Mesenchymal stem cell (in vitro differentiated cells and primary cell): ENCODE measurements around the gene CNOT1.

ENCODE experiments used
- DNase-seq: peaks from one replicate; pipeline ENCODE4 v3.0.0-alpha.2; 2013
- H2AFZ ChIP-seq: one replicate; pipeline ENCODE4 v1.6.1; 2013; ENCODE audit warnings: low read depth, mild to moderate bottlenecking, control low read depth, inconsistent platforms, low read length, moderate library complexity
- H2AK5ac ChIP-seq: 2 replicates; pipeline ENCODE4 v1.6.1; 2013; ENCODE audit warnings: low read length, moderate library complexity, mild to moderate bottlenecking, inconsistent platforms; ENCODE audit not compliant: severe bottlenecking
- H2BK120ac ChIP-seq: one replicate; pipeline ENCODE4 v1.6.1; 2013; ENCODE audit warnings: low read depth, mild to moderate bottlenecking, inconsistent platforms, low read length, moderate library complexity
- H2BK12ac ChIP-seq, 2 experiments: one replicate each; pipeline ENCODE4 v1.6.1; 2013; ENCODE audit warnings: inconsistent platforms in 2 of 2, low read length in 2 of 2, mild to moderate bottlenecking in 2 of 2, moderate library complexity in 2 of 2, control low read depth in 1 of 2
- H2BK15ac ChIP-seq: one replicate; pipeline ENCODE4 v1.6.1; 2013; ENCODE audit warnings: mild to moderate bottlenecking, low read depth, inconsistent platforms; ENCODE audit not compliant: poor library complexity, severe bottlenecking
- H2BK5ac ChIP-seq: 2 replicates; pipeline ENCODE4 v1.6.1; 2013; ENCODE audit warnings: low read depth, mild to moderate bottlenecking, low read length, control low read depth, inconsistent platforms; ENCODE audit not compliant: poor library complexity, severe bottlenecking
- H3K14ac ChIP-seq, 2 experiments: one replicate each; pipeline ENCODE4 v1.6.1; 2013; ENCODE audit warnings: inconsistent platforms in 2 of 2, low read length in 2 of 2, control low read depth in 1 of 2, mild to moderate bottlenecking in 1 of 2, moderate library complexity in 1 of 2
- H3K18ac ChIP-seq, 2 experiments: one replicate each; pipeline ENCODE4 v1.6.1; 2013; ENCODE audit warnings: inconsistent platforms in 2 of 2, low read length in 2 of 2, control low read depth in 1 of 2, low read depth in 1 of 2, mild to moderate bottlenecking in 1 of 2
- H3K23ac ChIP-seq, 2 experiments: one replicate each; pipeline ENCODE4 v1.6.1; 2013; ENCODE audit warnings: inconsistent platforms in 2 of 2, low read length in 2 of 2, mild to moderate bottlenecking in 2 of 2, moderate library complexity in 2 of 2, control low read depth in 1 of 2
- H3K27ac ChIP-seq: 2 replicates; pipeline ENCODE4 v1.5.1; 2013; ENCODE audit warnings: mild to moderate bottlenecking, moderate library complexity, low read length, control low read depth, inconsistent platforms; ENCODE audit not compliant: poor library complexity, severe bottlenecking
- H3K27me3 ChIP-seq, 2 experiments: 2 replicates each; pipeline versions ENCODE4 v1.6.1 to v1.7.0; 2013; ENCODE audit warnings: low read length in 2 of 2, mild to moderate bottlenecking in 2 of 2, moderate library complexity in 2 of 2, control low read depth in 1 of 2, inconsistent platforms in 1 of 2; ENCODE audit not compliant: control insufficient read depth in 1 of 2, insufficient read depth in 1 of 2
- H3K36me3 ChIP-seq, 2 experiments: 2 replicates each; pipeline versions ENCODE4 v1.6.1 to v1.7.0; 2013; ENCODE audit warnings: low read length in 2 of 2, control low read depth in 1 of 2, inconsistent platforms in 1 of 2, low read depth in 1 of 2, mild to moderate bottlenecking in 1 of 2; ENCODE audit not compliant: insufficient read depth in 2 of 2, control insufficient read depth in 1 of 2
- H3K4ac ChIP-seq, 2 experiments: one replicate each; pipeline ENCODE4 v1.6.1; 2013; ENCODE audit warnings: inconsistent platforms in 2 of 2, low read length in 2 of 2, mild to moderate bottlenecking in 2 of 2, moderate library complexity in 2 of 2, control low read depth in 1 of 2, low read depth in 1 of 2
- H3K4me1 ChIP-seq: 2 replicates; pipeline ENCODE4 v1.6.1; 2013; ENCODE audit warnings: low read depth, low read length, control low read depth; ENCODE audit not compliant: control insufficient read depth, insufficient read depth
- H3K4me2 ChIP-seq: 2 replicates; pipeline ENCODE4 v1.6.1; 2013; ENCODE audit warnings: low read length, mild to moderate bottlenecking, inconsistent platforms; ENCODE audit not compliant: poor library complexity, severe bottlenecking
- H3K4me3 ChIP-seq, 2 experiments: 2 replicates each; pipeline versions ENCODE4 v1.5.1 to v1.7.0; 2013; ENCODE audit warnings: low read length in 2 of 2, mild to moderate bottlenecking in 2 of 2, control low read depth in 1 of 2, low read depth in 1 of 2; ENCODE audit not compliant: insufficient read depth in 1 of 2
- H3K79me1 ChIP-seq: replicated peaks from 2 replicates; pipeline ENCODE4 v1.6.1; 2013; ENCODE audit warnings: mild to moderate bottlenecking, control low read depth, low read length, inconsistent platforms; ENCODE audit not compliant: poor library complexity, severe bottlenecking
- H3K9ac ChIP-seq: 2 replicates; pipeline ENCODE4 v1.7.0; 2013; ENCODE audit warnings: mild to moderate bottlenecking, low read length, moderate library complexity
- H3K9me3 ChIP-seq: 2 replicates; pipeline ENCODE4 v1.7.0; 2013; ENCODE audit warnings: mild to moderate bottlenecking, low read length; ENCODE audit not compliant: control insufficient read depth
- H4K8ac ChIP-seq: one replicate; pipeline ENCODE4 v1.6.1; 2013; ENCODE audit warnings: inconsistent platforms, mild to moderate bottlenecking, low read length, moderate library complexity
- H4K91ac ChIP-seq: one replicate; pipeline ENCODE4 v1.6.1; 2013; ENCODE audit warnings: mild to moderate bottlenecking, low read length, inconsistent platforms
- WGBS: methylation state at CpG from one replicate; pipeline ENCODE4 v1.1.7; 2013; ENCODE audit warnings: mixed read lengths; 5-methylcytosine and 5-hydroxymethylcytosine counted together

Gene CNOT1

DNA sequence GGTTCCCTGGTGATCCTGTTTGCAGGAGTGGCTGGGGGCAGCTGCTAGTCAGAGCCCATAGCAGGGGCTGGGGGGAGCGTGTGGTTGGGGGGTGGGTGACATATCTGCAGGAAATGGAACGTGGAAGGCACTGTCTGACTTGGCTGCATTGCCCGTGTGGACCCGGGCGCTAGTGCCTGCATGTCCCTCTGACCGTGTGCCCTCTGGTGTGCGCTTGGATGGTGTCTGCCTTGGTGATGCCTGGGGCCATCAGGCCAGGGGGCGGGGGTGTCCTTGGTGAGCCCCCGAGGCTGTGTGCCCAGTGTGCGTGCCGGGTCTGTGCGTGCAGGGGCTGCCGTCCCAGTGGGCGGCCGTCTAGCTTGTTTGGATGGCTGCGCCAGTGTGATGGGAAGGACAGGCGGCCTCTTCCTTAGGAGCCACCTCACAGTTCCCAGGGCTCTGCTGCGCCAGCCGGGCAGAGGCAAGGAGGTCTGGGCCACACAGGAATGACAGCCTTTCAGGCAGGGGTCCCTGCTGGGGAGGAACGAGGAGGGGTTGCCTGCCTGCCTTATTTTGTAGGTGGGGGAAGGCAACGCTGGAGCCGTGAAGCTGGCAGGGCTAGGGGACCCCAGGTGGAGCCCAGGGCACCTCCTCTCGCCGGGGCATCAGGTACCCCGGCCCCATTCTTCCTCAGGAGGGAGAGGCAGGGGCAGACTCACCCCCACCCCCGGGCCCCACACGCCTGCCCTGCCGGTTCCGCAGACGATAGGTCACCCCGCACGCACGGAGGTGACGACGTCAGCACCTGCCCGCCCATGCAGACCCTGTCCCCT lies 129.0 kb downstream of the CNOT1 start:
- Histone ChIP-seq H3K36me3 (peaks cover 0 to 10% of the 10 kb centered on the region in 2 experiments), H3K18ac (peak overlapping the region; percentile 63 to 74)
- 5% methylated on average over 36 of the region's 36 CpGs for WGBS

DNA sequence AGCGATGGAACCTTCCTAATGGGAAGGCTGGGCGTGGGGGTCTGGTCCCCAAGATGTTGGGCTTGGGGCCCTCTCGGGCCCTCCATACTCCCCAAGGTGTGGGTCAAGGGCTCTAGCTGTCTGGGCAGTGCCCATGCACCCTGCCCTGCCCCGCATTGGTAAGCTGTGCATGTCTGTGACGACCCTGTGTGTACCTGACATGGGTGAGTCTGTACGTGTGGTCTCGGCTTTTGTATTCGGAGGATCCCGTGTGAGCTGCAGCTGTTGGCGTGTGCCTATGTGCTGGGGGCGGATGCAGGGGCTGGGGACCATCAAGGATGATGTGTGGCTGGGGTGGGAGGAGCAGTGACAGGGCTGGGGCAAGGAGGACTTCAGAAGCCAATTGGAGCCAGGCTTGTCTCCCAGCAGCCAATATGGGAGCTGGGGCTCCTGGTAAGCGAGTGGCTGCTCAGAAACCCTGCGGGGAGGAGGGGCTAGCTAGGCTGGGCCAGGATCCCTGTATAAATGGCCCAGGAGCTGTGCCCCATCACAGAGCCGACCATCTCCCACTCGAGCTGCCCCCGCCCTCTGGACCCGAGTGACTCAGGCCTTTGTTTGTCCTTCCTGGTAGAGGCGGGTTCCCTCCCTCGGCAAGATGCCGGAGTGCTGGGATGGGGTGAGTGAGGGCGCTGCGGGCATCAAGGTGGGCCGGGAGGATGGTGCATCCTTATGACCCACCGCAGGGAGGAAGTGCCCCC lies 129.8 kb downstream of the CNOT1 start, which contains the start of gene NDRG4:
Gene NDRG4 (plus strand): TSS at position 529 of the 737 bp plus-strand sequence. CDS start 106 bp downstream, at position 635.
- Histone ChIP-seq H3K4me3 (peak within 1 kb of the TSS; percentile 54 to 70), H3K4me2 (peak within 1 kb of the TSS; percentile 96), H3K9me3 (no peaks in the 10 kb centered on the region), H4K91ac (peak within 1 kb of the TSS; percentile 18), H3K18ac (peak within 1 kb of the TSS in 1 of 2 experiments; percentile 74), H2BK12ac (peak within 1 kb of the TSS in 1 of 2 experiments; percentile 47), H3K4ac (peak within 1 kb of the TSS in 1 of 2 experiments; percentile 42), H2BK15ac (peak within 1 kb of the TSS; percentile 20), H3K27ac (no peak within 1 kb of the TSS), H4K8ac (peak within 1 kb of the TSS; percentile 66), H3K36me3 (peaks cover 0 to 10% of the 10 kb centered on the region in 2 experiments), H3K14ac (peak within 1 kb of the TSS in 1 of 2 experiments; percentile 66), H2BK120ac (no peak within 1 kb of the TSS), H3K27me3 (peaks cover 0 to 32% of the 10 kb centered on the region in 2 experiments), H3K4me1 (peaks cover 35% of the 10 kb centered on the region), H3K9ac (peak within 1 kb of the TSS; percentile 49), H2BK5ac (no peak within 1 kb of the TSS), H3K23ac (no peak within 1 kb of the TSS), H3K79me1 (peaks cover 8% of the 10 kb centered on the region), H2AK5ac (no peak within 1 kb of the TSS), H2AFZ (peak within 1 kb of the TSS; percentile 69)
- 34% methylated on average over 14 of the region's 24 CpGs for WGBS
- DNase-seq, result peak; percentile 94

More for the DNA sequence above, 129.0 kb downstream of the CNOT1 start:
- DNase-seq, result peak; percentile 39
- Histone ChIP-seq H2AFZ (peak overlapping the region; percentile 58), H3K4me2 (peak overlapping the region; percentile 96), H3K4ac (peak overlapping the region in 1 of 2 experiments; percentile 42), H2AK5ac (no peak overlapping the region), H3K4me1 (peaks cover 30% of the 10 kb centered on the region), H3K27ac (no peak overlapping the region), H3K79me1 (peaks cover 8% of the 10 kb centered on the region), H3K27me3 (peaks cover 0 to 32% of the 10 kb centered on the region in 2 experiments), H3K9ac (peak overlapping the region; percentile 49), H2BK120ac (no peak overlapping the region), H3K9me3 (no peaks in the 10 kb centered on the region), H4K8ac (peak overlapping the region; percentile 47), H3K14ac (peak overlapping the region in 1 of 2 experiments; percentile 66), H2BK12ac (peak overlapping the region in 1 of 2 experiments; percentile 47), H3K4me3 (peak overlapping the region; percentile 54 to 70), H3K23ac (no peak overlapping the region), H2BK5ac (no peak overlapping the region), H2BK15ac (no peak overlapping the region), H4K91ac (peak overlapping the region; percentile 18)

DNA sequence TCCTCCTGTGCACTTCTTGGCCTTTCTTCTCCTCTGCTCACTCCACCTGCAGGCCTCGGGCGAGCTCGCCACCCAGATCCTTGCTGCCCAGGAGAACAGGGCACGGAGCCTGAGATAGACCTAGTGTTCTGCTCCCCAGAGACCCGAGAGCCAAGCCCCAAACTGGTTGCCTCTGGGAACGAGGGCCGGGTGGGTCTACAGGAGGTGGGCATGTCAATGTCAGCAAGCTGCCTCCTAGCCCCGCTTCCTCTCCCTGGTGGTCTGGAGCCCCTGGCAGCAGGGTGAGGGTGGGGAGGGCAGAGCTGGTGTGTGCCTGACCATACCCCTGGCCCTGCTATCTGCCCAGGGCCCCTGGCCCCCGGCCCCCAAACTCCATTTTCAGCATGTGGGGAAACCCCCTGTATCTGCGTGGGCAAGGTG lies 130.5 kb downstream of the CNOT1 start:
- 86% methylated on average over 10 of the region's 10 CpGs for WGBS
- H4K8ac ChIP-seq, result no peak overlapping the region
- no peak overlapping the region for H3K23ac ChIP-seq
- no peak overlapping the region for H3K18ac ChIP-seq
- H3K14ac ChIP-seq, result no peak overlapping the region
- H4K91ac ChIP-seq, result peak overlapping the region; percentile 2
- H3K4me2 ChIP-seq, result no peak overlapping the region
- H2AFZ ChIP-seq, result no peak overlapping the region
- no peak for DNase-seq
- peaks cover 0 to 6% of the 10 kb centered on the region in 2 experiments for H3K36me3 ChIP-seq
- peaks cover 34% of the 10 kb centered on the region for H3K4me1 ChIP-seq
- H3K79me1 ChIP-seq, result peaks cover 8% of the 10 kb centered on the region
- H2BK15ac ChIP-seq, result no peak overlapping the region
- no peak overlapping the region for H2BK120ac ChIP-seq
- H3K27ac ChIP-seq, result no peak overlapping the region
- no peak overlapping the region for H3K4ac ChIP-seq
- H3K4me3 ChIP-seq, result no peak overlapping the region
- H3K9me3 ChIP-seq, result no peaks in the 10 kb centered on the region
- H2BK12ac ChIP-seq, result no peak overlapping the region
- H2BK5ac ChIP-seq, result no peak overlapping the region
- H2AK5ac ChIP-seq, result no peak overlapping the region
- H3K9ac ChIP-seq, result no peak overlapping the region
- H3K27me3 ChIP-seq, result peaks cover 0 to 35% of the 10 kb centered on the region in 2 experiments
